ENCODE measurements around the gene IFT43.
"Not testable (repeated sequence)": the region's sequence is repeated elsewhere in the genome, so short reads cannot be mapped to it uniquely, and the experiment has no call there.

Gene IFT43

DNA sequence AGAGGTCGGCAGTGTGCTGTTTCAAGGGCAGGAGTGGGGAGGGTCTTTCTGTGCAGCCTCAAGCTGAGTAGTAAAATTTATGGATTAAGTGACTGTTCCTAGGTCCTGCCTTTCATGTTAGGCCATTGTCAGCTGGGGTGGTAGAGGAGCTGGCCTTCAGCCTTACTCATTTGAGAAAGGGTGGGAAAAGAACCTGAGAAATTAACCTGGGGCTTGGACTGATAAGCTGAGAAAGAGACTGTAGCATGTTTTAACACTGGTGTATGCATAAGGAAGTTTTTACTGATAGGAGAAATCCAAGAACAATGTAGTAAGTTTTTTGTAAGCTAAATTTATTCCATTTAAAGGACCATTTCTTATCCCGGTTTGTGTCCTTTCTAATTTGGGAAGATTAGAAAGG, 20.7 kb downstream of the IFT43 start:
- H3K27me3 ChIP-seq (replicated peaks; ENCODE audit: control insufficient read depth, insufficient read depth, low read length), result no peaks in the 10 kb centered on the region
- no peak overlapping the region for H3K4me3 ChIP-seq (replicated peaks; ENCODE audit: low read depth, low read length)
- no peak for DNase-seq (ENCODE audit: extremely low read depth, insufficient read length)
- no peak for TF ChIP-seq CTCF (IDR thresholded peaks at IDR 0.05; ENCODE audit: insufficient read depth, low read length, poor library complexity, severe bottlenecking)
- peaks cover 1% of the 10 kb centered on the region; the same call in 1 of the 2 replicates for H3K36me3 ChIP-seq (ENCODE audit: control insufficient read depth, insufficient read depth, low read length)

- H3K27me3 ChIP-seq (replicated peaks; ENCODE audit: control insufficient read depth, insufficient read depth, low read length), result no peaks in the 10 kb centered on the region
Measured at GRCh38 chr14:76007379-76007778, 21.8 kb downstream of the IFT43 start.

GRCh38 chr14:76007852-76008251, 22.3 kb downstream of the IFT43 start:
- TF ChIP-seq CTCF (IDR thresholded peaks at IDR 0.05; ENCODE audit: insufficient read depth, low read length, poor library complexity, severe bottlenecking), result no peak
- Histone ChIP-seq H3K4me3 (replicated peaks; ENCODE audit: low read depth, low read length) (no peak overlapping the region), H3K36me3 (ENCODE audit: control insufficient read depth, insufficient read depth, low read length) (peaks cover 1% of the 10 kb centered on the region; the same call in 1 of the 2 replicates), H3K27me3 (replicated peaks; ENCODE audit: control insufficient read depth, insufficient read depth, low read length) (no peaks in the 10 kb centered on the region)
- DNase-seq (ENCODE audit: extremely low read depth, insufficient read length), result no peak

More at GRCh38 chr14:76007379-76007778, 21.8 kb downstream of the IFT43 start:
- no peak overlapping the region for H3K4me3 ChIP-seq (replicated peaks; ENCODE audit: low read depth, low read length)
- peaks cover 1% of the 10 kb centered on the region; the same call in 1 of the 2 replicates for H3K36me3 ChIP-seq (ENCODE audit: control insufficient read depth, insufficient read depth, low read length)
- no peak for TF ChIP-seq CTCF (IDR thresholded peaks at IDR 0.05; ENCODE audit: insufficient read depth, low read length, poor library complexity, severe bottlenecking)
- DNase-seq (ENCODE audit: extremely low read depth, insufficient read length), result no peak

DNA sequence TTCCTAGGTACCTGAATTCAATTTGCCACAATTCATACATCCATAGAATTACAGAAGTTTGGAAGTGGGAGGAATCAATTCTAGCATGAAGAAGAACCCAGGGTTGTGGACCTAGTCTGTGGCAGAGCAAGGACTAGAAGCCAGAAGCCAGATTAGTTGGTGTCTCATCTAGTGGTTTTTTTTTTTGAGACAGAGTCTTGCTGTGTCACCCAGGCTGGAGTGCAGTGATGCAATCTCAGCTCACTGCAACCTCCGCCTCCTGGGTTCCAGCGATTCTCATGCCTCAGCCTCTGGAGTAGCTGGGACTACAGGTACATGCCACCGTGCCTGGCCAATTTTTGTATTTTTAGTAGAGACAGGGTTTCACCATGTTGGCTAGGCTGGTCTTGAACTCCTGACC, 24.1 kb downstream of the IFT43 start:
- DNase-seq (ENCODE audit: extremely low read depth, insufficient read length); H3K4me3 ChIP-seq (replicated peaks; ENCODE audit: low read depth, low read length); H3K36me3 ChIP-seq (ENCODE audit: control insufficient read depth, insufficient read depth, low read length); H3K27me3 ChIP-seq (replicated peaks; ENCODE audit: control insufficient read depth, insufficient read depth, low read length): not testable (repeated sequence)

DNA sequence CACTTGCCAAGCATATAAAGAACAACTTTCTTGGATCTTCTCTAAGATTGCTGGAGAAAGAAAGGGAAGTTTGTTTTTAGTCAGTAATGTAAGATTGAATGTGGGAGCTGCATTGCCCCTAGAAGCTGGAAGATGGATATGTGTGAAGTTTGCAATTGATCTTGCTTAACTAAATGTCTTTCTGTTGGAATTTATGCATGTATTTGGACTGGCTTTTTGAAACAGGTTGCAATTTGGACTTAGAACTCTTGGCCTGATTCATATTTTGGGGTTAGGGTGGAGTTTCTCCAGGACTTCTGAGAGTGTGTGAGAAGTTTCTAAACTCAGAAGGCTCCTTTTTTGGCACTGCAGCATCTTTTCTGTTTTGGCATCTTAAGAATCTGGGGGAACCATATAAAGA, 26.4 kb downstream of the IFT43 start:
- TF ChIP-seq CTCF (IDR thresholded peaks at IDR 0.05; ENCODE audit: insufficient read depth, low read length, poor library complexity, severe bottlenecking), result no peak
- peaks cover 1% of the 10 kb centered on the region for H3K36me3 ChIP-seq (ENCODE audit: control insufficient read depth, insufficient read depth, low read length)
- H3K4me3 ChIP-seq (replicated peaks; ENCODE audit: low read depth, low read length), result no peak overlapping the region
- no peaks in the 10 kb centered on the region for H3K27me3 ChIP-seq (replicated peaks; ENCODE audit: control insufficient read depth, insufficient read depth, low read length)
- no peak for DNase-seq (ENCODE audit: extremely low read depth, insufficient read length)

GRCh38 chr14:76012354-76012753, 26.8 kb downstream of the IFT43 start:
- peaks cover under 1% of the 10 kb centered on the region for H3K36me3 ChIP-seq (ENCODE audit: control insufficient read depth, insufficient read depth, low read length)
- no peak overlapping the region for H3K4me3 ChIP-seq (replicated peaks; ENCODE audit: low read depth, low read length)
- H3K27me3 ChIP-seq (replicated peaks; ENCODE audit: control insufficient read depth, insufficient read depth, low read length), result no peaks in the 10 kb centered on the region
- DNase-seq (ENCODE audit: extremely low read depth, insufficient read length), result no peak
- TF ChIP-seq CTCF (IDR thresholded peaks at IDR 0.05; ENCODE audit: insufficient read depth, low read length, poor library complexity, severe bottlenecking), result no peak
